Measurements from ENCODE around the gene CX3CL1.

DNA sequence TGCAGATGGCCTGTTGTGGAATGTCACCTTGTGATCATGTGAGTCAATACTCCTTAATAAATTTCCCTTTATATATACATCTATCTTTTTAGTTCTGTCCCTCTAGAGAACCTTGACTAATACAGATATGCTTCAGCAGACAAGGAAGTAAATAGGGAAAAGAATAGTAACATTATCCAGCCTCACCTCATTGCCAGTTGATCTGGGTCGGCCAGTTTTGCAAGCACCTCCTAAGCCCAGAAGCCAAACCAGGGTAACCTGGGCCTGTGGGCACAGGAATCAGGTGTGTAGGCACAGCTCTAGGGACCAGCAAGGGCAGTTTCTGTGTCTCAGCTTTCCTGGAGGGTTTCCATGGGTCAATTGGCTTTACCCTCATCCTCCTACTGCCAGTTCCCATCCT is 20.4 kb downstream of the CX3CL1 start:
- TF ChIP-seq CTCF (optimal IDR thresholded peaks at IDR 0.05 in 1 of 3, IDR thresholded peaks at IDR 0.05 in 1 of 3, conservative IDR thresholded peaks at IDR 0.05 in 1 of 3; ENCODE audit: extremely low read depth in 1 of 3, insufficient read depth in 2 of 3, low read length in 3 of 3) (no peak), EZH2 (IDR thresholded peaks at IDR 0.05; ENCODE audit: low read length) (no peak)

Measured in keratinocyte (primary cell).